ENCODE data around the gene PTTG1IP. TPM values are rescaled to one million over a fixed set of nuclear protein-coding genes. Genes with fewer than 3 reads are reported as not detected.

PTTG1IP gene
- total RNA-seq, 1 donor from 2014 or later: 240 TPM

GRCh38 chr21:44917446-44918106 is 44.1 kb upstream of the PTTG1IP start:
- no peaks in the 10 kb centered on the region for H3K36me3 Mint-ChIP-seq (ENCODE audit: low read depth, unreplicated experiment)
- peak overlapping the region; percentile 31 for H3K4me2 ChIP-seq (ENCODE audit: low read length)
- H3K9ac ChIP-seq (ENCODE audit: low read length): no peak overlapping the region
- H3K4me3 Mint-ChIP-seq (ENCODE audit: unreplicated experiment): no peak overlapping the region
- peaks cover 1% of the 10 kb centered on the region for H3K4me1 Mint-ChIP-seq (ENCODE audit: low read depth, unreplicated experiment)
- H3K4me3 ChIP-seq (ENCODE audit: insufficient read depth, low read depth, low read length): no peak overlapping the region
- no peak for TF ChIP-seq EZH2 (IDR thresholded peaks at IDR 0.05; ENCODE audit: insufficient read depth, low read length)
- no peak for TF ChIP-seq CTCF (IDR thresholded peaks at IDR 0.05; ENCODE audit: insufficient read depth, low read depth, low read length)
- no peak overlapping the region for H2AFZ ChIP-seq (ENCODE audit: low read depth, low read length)
- H3K9me3 ChIP-seq (ENCODE audit: insufficient read depth, low read depth, low read length): no peaks in the 10 kb centered on the region
- peaks cover 68% of the 10 kb centered on the region for H3K27me3 Mint-ChIP-seq (ENCODE audit: low read depth, unreplicated experiment)
- H3K9me3 Mint-ChIP-seq (ENCODE audit: unreplicated experiment): peaks cover 2% of the 10 kb centered on the region
- FAIRE-seq (no peak), DNase-seq (ENCODE audit: low read depth) (no peak)
- H3K27me3 ChIP-seq (ENCODE audit: insufficient read depth, low read length): peaks cover 28% of the 10 kb centered on the region
- no peaks in the 10 kb centered on the region for H3K36me3 ChIP-seq (ENCODE audit: insufficient read depth, low read length)
- H3K27ac Mint-ChIP-seq (ENCODE audit: unreplicated experiment): no peak overlapping the region
- H4K20me1 ChIP-seq (ENCODE audit: insufficient read depth, low read length): no peaks in the 10 kb centered on the region
- H3K4me1 ChIP-seq (ENCODE audit: insufficient read depth, low read length): peaks cover 10% of the 10 kb centered on the region
- H3K79me2 ChIP-seq (ENCODE audit: insufficient read depth, low read length): no peaks in the 10 kb centered on the region
- H3K27ac ChIP-seq (ENCODE audit: low read depth, low read length): no peak overlapping the region

- H3K4me1 Mint-ChIP-seq (ENCODE audit: low read depth, unreplicated experiment): peaks cover 1% of the 10 kb centered on the region
- no peak for FAIRE-seq
- Histone ChIP-seq H4K20me1 (ENCODE audit: insufficient read depth, low read length) (no peaks in the 10 kb centered on the region), H3K27ac (ENCODE audit: low read depth, low read length) (no peak overlapping the region), H3K27me3 (ENCODE audit: insufficient read depth, low read length) (peaks cover 22% of the 10 kb centered on the region), H3K79me2 (ENCODE audit: insufficient read depth, low read length) (no peaks in the 10 kb centered on the region), H3K4me3 (ENCODE audit: insufficient read depth, low read depth, low read length) (no peak overlapping the region), H3K4me2 (ENCODE audit: low read length) (peak overlapping the region; percentile 31), H3K36me3 (ENCODE audit: insufficient read depth, low read length) (no peaks in the 10 kb centered on the region), H3K4me1 (ENCODE audit: insufficient read depth, low read length) (peaks cover 10% of the 10 kb centered on the region), H3K9me3 (ENCODE audit: insufficient read depth, low read depth, low read length) (no peaks in the 10 kb centered on the region), H2AFZ (ENCODE audit: low read depth, low read length) (no peak overlapping the region), H3K9ac (ENCODE audit: low read length) (no peak overlapping the region)
- H3K4me3 Mint-ChIP-seq (ENCODE audit: unreplicated experiment): no peak overlapping the region
- peaks cover 2% of the 10 kb centered on the region for H3K9me3 Mint-ChIP-seq (ENCODE audit: unreplicated experiment)
- H3K27ac Mint-ChIP-seq (ENCODE audit: unreplicated experiment): no peak overlapping the region
- no peaks in the 10 kb centered on the region for H3K36me3 Mint-ChIP-seq (ENCODE audit: low read depth, unreplicated experiment)
- peaks cover 62% of the 10 kb centered on the region for H3K27me3 Mint-ChIP-seq (ENCODE audit: low read depth, unreplicated experiment)
- TF ChIP-seq EZH2 (IDR thresholded peaks at IDR 0.05; ENCODE audit: insufficient read depth, low read length) (no peak), CTCF (IDR thresholded peaks at IDR 0.05; ENCODE audit: insufficient read depth, low read depth, low read length) (no peak)
- peak; percentile 34 for DNase-seq (ENCODE audit: low read depth)
Observed at GRCh38 chr21:44916965-44917364, 43.5 kb upstream of the PTTG1IP start.

- Histone ChIP-seq H3K4me1 (ENCODE audit: insufficient read depth, low read length) (peaks cover 10% of the 10 kb centered on the region), H3K9me3 (ENCODE audit: insufficient read depth, low read depth, low read length) (no peaks in the 10 kb centered on the region), H3K79me2 (ENCODE audit: insufficient read depth, low read length) (no peaks in the 10 kb centered on the region), H2AFZ (ENCODE audit: low read depth, low read length) (peak overlapping the region; percentile 19), H3K27me3 (ENCODE audit: insufficient read depth, low read length) (peaks cover 23% of the 10 kb centered on the region), H3K4me2 (ENCODE audit: low read length) (peak overlapping the region; percentile 55), H3K9ac (ENCODE audit: low read length) (no peak overlapping the region), H3K36me3 (ENCODE audit: insufficient read depth, low read length) (no peaks in the 10 kb centered on the region), H3K4me3 (ENCODE audit: insufficient read depth, low read depth, low read length) (no peak overlapping the region), H4K20me1 (ENCODE audit: insufficient read depth, low read length) (peaks cover 4% of the 10 kb centered on the region), H3K27ac (ENCODE audit: low read depth, low read length) (no peak overlapping the region)
- no peak for DNase-seq (ENCODE audit: low read depth)
- Mint-ChIP-seq H3K9me3 (ENCODE audit: unreplicated experiment) (no peaks in the 10 kb centered on the region), H3K4me3 (ENCODE audit: unreplicated experiment) (no peak overlapping the region), H3K4me1 (ENCODE audit: low read depth, unreplicated experiment) (peaks cover 1% of the 10 kb centered on the region), H3K27ac (ENCODE audit: unreplicated experiment) (no peak overlapping the region), H3K36me3 (ENCODE audit: low read depth, unreplicated experiment) (no peaks in the 10 kb centered on the region), H3K27me3 (ENCODE audit: low read depth, unreplicated experiment) (peaks cover 60% of the 10 kb centered on the region)
- no peak for TF ChIP-seq EZH2 (IDR thresholded peaks at IDR 0.05; ENCODE audit: insufficient read depth, low read length)
- no peak for TF ChIP-seq CTCF (IDR thresholded peaks at IDR 0.05; ENCODE audit: insufficient read depth, low read depth, low read length)
- FAIRE-seq: no peak
Observed at GRCh38 chr21:44914176-44914874, 40.8 kb upstream of the PTTG1IP start.

Data from astrocyte (in vitro differentiated cells and primary cell).